SK-N-SH treated with all-trans-retinoic acid at 6 μM for 48 hours (cell line): Measurements from ENCODE around the gene HLA-DPA1.

Source experiments
- ZNF70 ChIP-seq: fragments of 450-650 bp; formaldehyde crosslinking; IDR thresholded peaks from 2 replicates; pipeline ENCODE4 v1.5.0; 2020; ENCODE audit warnings: mild to moderate bottlenecking, moderate library complexity
- ZNF8 ChIP-seq: fragments of 450-650 bp; formaldehyde crosslinking; IDR thresholded peaks from 2 replicates; pipeline ENCODE4 v1.5.0; 2020; ENCODE audit warnings: mild to moderate bottlenecking, moderate library complexity

GRCh38 chr6:33021917-33022316 is 51.5 kb downstream of the HLA-DPA1 start:
- TF ChIP-seq ZNF70 (CRISPR knock-in tag) = no peak
- TF ChIP-seq ZNF8 (CRISPR knock-in tag) = no peak
